ENCODE results near the gene ALOX12. TPM values are rescaled to one million over a fixed set of nuclear protein-coding genes. Genes with fewer than 3 reads are reported as not detected.

Gene ALOX12
- polyA plus RNA-seq, 1 of the 3 experiments (the other 2 are of a cell fraction): not detected

- H3K9me2 ChIP-seq: no peaks in the 10 kb centered on the region
- no peak for TF ChIP-seq TAF1 (IDR thresholded peaks at IDR 0.05; ENCODE audit: borderline replicate concordance, low read depth, low read length)
- TF ChIP-seq USF1 (IDR thresholded peaks at IDR 0.05; ENCODE audit: borderline replicate concordance, low read depth): no peak
- TF ChIP-seq REST (IDR thresholded peaks at IDR 0.05; ENCODE audit: low read depth, low read length): no peak
- TF ChIP-seq ZBTB33 (IDR thresholded peaks at IDR 0.05; ENCODE audit: borderline replicate concordance, low read depth): no peak
- TF ChIP-seq RAD21 (IDR thresholded peaks at IDR 0.05; ENCODE audit: low read length): no peak
- H3K9me3 ChIP-seq: no peaks in the 10 kb centered on the region
- no peak overlapping the region for H3K4me3 ChIP-seq (ENCODE audit: low read depth in 2 of 2, low read length in 1 of 2)
- 69% methylated on average over 3 of the region's 3 CpGs for WGBS (ENCODE audit: low lambda C conversion rate)
- CTCF ChIA-PET: no interaction called here
- DNase-seq: no peak
- no peaks in the 10 kb centered on the region for H3K36me3 ChIP-seq (replicated peaks in 1 of 2; ENCODE audit: control insufficient read depth in 1 of 2, insufficient read depth in 2 of 2, low read length in 1 of 2)
- no peaks in the 10 kb centered on the region for H3K27me3 ChIP-seq (ENCODE audit: insufficient read depth)
- H3K4me1 ChIP-seq (ENCODE audit: control insufficient read depth in 1 of 2, insufficient read depth in 2 of 2, low read depth in 1 of 2, low read length in 1 of 2): no peaks in the 10 kb centered on the region
- no peaks in the 10 kb centered on the region for H3K79me2 ChIP-seq (ENCODE audit: insufficient read depth)
- no peaks in the 10 kb centered on the region for H4K20me1 ChIP-seq (ENCODE audit: insufficient read depth)
- H3K27ac ChIP-seq (ENCODE audit: low read depth in 2 of 2, low read length in 1 of 2): no peak overlapping the region
- POLR2A ChIA-PET: no interaction called here
- H3K4me2 ChIP-seq: no peak overlapping the region
- no peak overlapping the region for H3K9ac ChIP-seq
- no peak overlapping the region for H2AFZ ChIP-seq (ENCODE audit: low read depth)
- H3F3A ChIP-seq (replicated peaks; ENCODE audit: insufficient read depth): no peaks in the 10 kb centered on the region
Measured at GRCh38 chr17:6986676-6987075, 9.2 kb upstream of the ALOX12 start.

- Histone ChIP-seq H2AFZ (ENCODE audit: low read depth) (no peak overlapping the region), H3K27me3 (ENCODE audit: insufficient read depth) (no peaks in the 10 kb centered on the region), H3K27ac (ENCODE audit: low read depth in 2 of 2, low read length in 1 of 2) (no peak overlapping the region), H3K36me3 (replicated peaks in 1 of 2; ENCODE audit: control insufficient read depth in 1 of 2, insufficient read depth in 2 of 2, low read length in 1 of 2) (no peaks in the 10 kb centered on the region), H3K9ac (no peak overlapping the region), H4K20me1 (ENCODE audit: insufficient read depth) (no peaks in the 10 kb centered on the region), H3K4me1 (ENCODE audit: control insufficient read depth in 1 of 2, insufficient read depth in 2 of 2, low read depth in 1 of 2, low read length in 1 of 2) (no peaks in the 10 kb centered on the region), H3K79me2 (ENCODE audit: insufficient read depth) (no peaks in the 10 kb centered on the region), H3K4me3 (ENCODE audit: low read depth in 2 of 2, low read length in 1 of 2) (no peak overlapping the region), H3F3A (replicated peaks; ENCODE audit: insufficient read depth) (peaks cover 5% of the 10 kb centered on the region), H3K9me2 (no peaks in the 10 kb centered on the region), H3K4me2 (no peak overlapping the region), H3K9me3 (no peaks in the 10 kb centered on the region)
- CTCF ChIA-PET: interaction anchor here (1.0 to 2.1 kb wide), 3 partner anchors 15 to 146 kb away, joined by 4 to 9 read pairs (median 4); no protein-coding TSS in a partner anchor
- TF ChIP-seq RXRA (IDR thresholded peaks at IDR 0.05; ENCODE audit: borderline replicate concordance, low read depth) (no peak), CTCF (IDR thresholded peaks at IDR 0.05) (no peak), RAD21 (IDR thresholded peaks at IDR 0.05; ENCODE audit: low read length) (no peak), SMC3 (IDR thresholded peaks at IDR 0.05; ENCODE audit: low read depth, low read length) (no peak), FOSL2 (IDR thresholded peaks at IDR 0.05; ENCODE audit: borderline replicate concordance, low read depth) (no peak), FOXJ3 (CRISPR knock-in tag; IDR thresholded peaks at IDR 0.05) (no peak), RCOR1 (IDR thresholded peaks at IDR 0.05; ENCODE audit: low read length) (no peak), MXI1 (IDR thresholded peaks at IDR 0.05; ENCODE audit: low read depth, low read length) (no peak), TAF1 (IDR thresholded peaks at IDR 0.05; ENCODE audit: borderline replicate concordance, low read depth, low read length) (no peak), RFX5 (IDR thresholded peaks at IDR 0.05; ENCODE audit: low read length) (no peak), PBX3 (IDR thresholded peaks at IDR 0.05) (no peak), SIN3A (IDR thresholded peaks at IDR 0.05; ENCODE audit: borderline replicate concordance, low read depth, low read length) (no peak), TCF12 (IDR thresholded peaks at IDR 0.05) (no peak)
- 38% methylated on average over 2 of the region's 2 CpGs for WGBS (ENCODE audit: low lambda C conversion rate)
- POLR2A ChIA-PET: no interaction called here
- DNase-seq: no peak
Measured at GRCh38 chr17:6989779-6990178, 6.1 kb upstream of the ALOX12 start.
